GM12891 (cell line): ENCODE results near the gene TCF12.
"Not testable (repeated sequence)": the region's sequence is repeated elsewhere in the genome, so short reads cannot be mapped to it uniquely, and the experiment has no call there.

Source experiments
- POLR2AphosphoS5 ChIP-seq: IDR thresholded peaks from 2 replicates; pipeline ENCODE4 v1.6.1; 2011; ENCODE audit warnings: low read depth, low read length, control low read depth
- POU2F2 ChIP-seq: IDR thresholded peaks from 2 replicates; pipeline ENCODE4 v1.6.1; 2011; ENCODE audit warnings: low read depth, mild to moderate bottlenecking, control low read depth, low read length, moderate library complexity
- SPI1 ChIP-seq: IDR thresholded peaks from 2 replicates; pipeline ENCODE4 v1.6.1; 2011; ENCODE audit warnings: low read depth, low read length, control low read depth

GRCh38 chr15:57014896-57015295 lies 96.5 kb downstream of the TCF12 start:
- not testable (repeated sequence) for TF ChIP-seq POLR2AphosphoS5, POU2F2, SPI1
